ENCODE measurements around the gene TLNRD1. TPM values are rescaled to one million over a fixed set of nuclear protein-coding genes. Genes with fewer than 3 reads are reported as not detected.
A peak's percentile ranks its signal among the peaks of the same experiment; 100 is the strongest.

The TLNRD1 gene
- total RNA-seq (2021; ENCODE audit: unreplicated experiment) (22.5 TPM), Bru-seq, nascent RNA (percentile 75 among the genes with signal in this experiment), BruChase-seq, experiment 1, labeled RNA remaining after a 6-hour chase (percentile 91 among the genes with signal in this experiment), BruChase-seq, experiment 2, labeled RNA remaining after a 2-hour chase (percentile 90 among the genes with signal in this experiment)
- 13.3 and 13.8 TPM in 2 replicates for polyA plus RNA-seq (2012)
- long read RNA-seq, full-length matches to known transcripts = 53 of 53 reads
- long read RNA-seq, partial matches to known transcripts = 0 of 53 reads
- long read RNA-seq, other reads (novel, unspliced or antisense) = 0 of 53 reads

GRCh38 chr15:81000624-81001151 lies at the start of gene TLNRD1:
Gene TLNRD1, plus strand, starts transcription at chr15:81000923. Its CDS starts 1,349 bp downstream, at chr15:81002272.
- peak within 1 kb of the TSS; percentile 90 for H3K27ac ChIP-seq (ENCODE audit: low read depth, low read length)
- H3K9ac ChIP-seq (ENCODE audit: low read length) = peak within 1 kb of the TSS; percentile 86
- no peaks in the 10 kb centered on the region for H3K27me3 ChIP-seq (ENCODE audit: insufficient read depth, low read length)
- peaks cover 15 to 36% of the 10 kb centered on the region in 2 experiments for H3K4me1 ChIP-seq (ENCODE audit: control insufficient read depth in 1 of 2, insufficient read depth in 2 of 2, low read length in 2 of 2)
- RAD21 ChIA-PET (ENCODE audit: low non-redundant PET in 1 of 2, low total read pairs in 2 of 2, uncharacterized antibody in 2 of 2, unreplicated experiment in 2 of 2) = interaction anchor here in 1 of 2 experiments (0.6 kb wide), 2 partner anchors 10 to 299 kb away, joined by 3 read pairs; no protein-coding TSS in a partner anchor
- H4K20me1 ChIP-seq (ENCODE audit: insufficient read depth) = no peaks in the 10 kb centered on the region
- no peaks in the 10 kb centered on the region for H3K9me3 ChIP-seq (ENCODE audit: control insufficient read depth in 1 of 2, insufficient read depth in 1 of 2, low read depth in 1 of 2, low read length in 2 of 2)
- CTCF ChIA-PET = interaction anchor here (1.4 to 2.9 kb wide), 2 partner anchors 9 to 266 kb away, joined by 3 to 18 read pairs; no protein-coding TSS in a partner anchor
- BruUV-seq (replicated peaks) = no TSS peak
- no peak within 1 kb of the TSS for H2AFZ ChIP-seq (ENCODE audit: low read depth, low read length, poor library complexity, severe bottlenecking)
- peaks cover 0 to 7% of the 10 kb centered on the region in 2 experiments; a peak in 1 of 4 replicates for H3K36me3 ChIP-seq (ENCODE audit: control insufficient read depth in 1 of 2, insufficient read depth in 2 of 2, low read length in 2 of 2)
- DNase-seq (ENCODE audit: low read depth, low spot score) = peak; percentile 80
- ATAC-seq = peak; percentile 78
- peaks cover 43% of the 10 kb centered on the region for H3K79me2 ChIP-seq (ENCODE audit: insufficient read depth, low read length)
- H3K4me2 ChIP-seq (ENCODE audit: low read length) = peak within 1 kb of the TSS; percentile 79
- H3K9me2 ChIP-seq (ENCODE audit: insufficient read depth) = no peaks in the 10 kb centered on the region
- intact Hi-C loops (cut with micrococcal nuclease) = loop anchor here (1.0 to 5.0 kb wide), 3 partner anchors 11 to 92 kb away; partner anchors contain the start of gene MESD
- peak within 1 kb of the TSS; percentile 66 to 77 for H3K4me3 ChIP-seq (replicated peaks in 1 of 2; ENCODE audit: low read depth in 1 of 2, low read length in 2 of 2)
- POLR2A ChIA-PET = interaction anchor here (1.0 to 1.2 kb wide), 2 partner anchors 10 to 92 kb away, joined by 3 to 6 read pairs; no protein-coding TSS in a partner anchor
- TF ChIP-seq SRF (IDR thresholded peaks at IDR 0.05; ENCODE audit: low read depth) (no peak), MAX (IDR thresholded peaks at IDR 0.05) (peak; percentile 60), ZBTB33 (IDR thresholded peaks at IDR 0.05; ENCODE audit: extremely low read depth, insufficient replicate concordance, low read length) (no peak), EZH2phosphoT487 (IDR thresholded peaks at IDR 0.05; ENCODE audit: borderline replicate concordance) (no peak), CBX3 (IDR thresholded peaks at IDR 0.05; ENCODE audit: low read depth) (no peak), ZNF274 (IDR thresholded peaks at IDR 0.05; ENCODE audit: low read depth, low read length) (no peak), POLR2A (IDR thresholded peaks at IDR 0.05; ENCODE audit: borderline replicate concordance, extremely low read depth, insufficient read depth, insufficient read length) (peak; percentile 84), ATF3 (IDR thresholded peaks at IDR 0.05) (no peak), YY1 (IDR thresholded peaks at IDR 0.05; ENCODE audit: extremely low read depth, insufficient replicate concordance, low read depth, low read length) (peak; percentile 49), JUND (IDR thresholded peaks at IDR 0.05) (no peak), TCF7L2 (IDR thresholded peaks at IDR 0.05; ENCODE audit: borderline replicate concordance, extremely low read depth, insufficient read depth, insufficient read length) (no peak), ZFX (IDR thresholded peaks at IDR 0.05) (no peak), SP1 (IDR thresholded peaks at IDR 0.05; ENCODE audit: low read depth) (peak; percentile 23; the same call in 1 of the 2 replicates), ELF1 (IDR thresholded peaks at IDR 0.05; ENCODE audit: borderline replicate concordance, low read depth) (0 out of 2 replicates have a peak, but pooled peaks have one; percentile 12), SIN3A (IDR thresholded peaks at IDR 0.05; ENCODE audit: low read depth) (peak; percentile 94; the same call in 1 of the 2 replicates), RAD21 (IDR thresholded peaks at IDR 0.05; ENCODE audit: low read depth) (no peak), CEBPB (IDR thresholded peaks at IDR 0.05; ENCODE audit: low read depth) (no peak), EGR1 (IDR thresholded peaks at IDR 0.05; ENCODE audit: low read depth) (peak; percentile 65), POLR2AphosphoS5 (IDR thresholded peaks at IDR 0.05; ENCODE audit: low read depth, low read length) (peak; percentile 83), FOSL1 (IDR thresholded peaks at IDR 0.05; ENCODE audit: low read depth) (no peak)
- TF ChIP-seq, protein P1, sequence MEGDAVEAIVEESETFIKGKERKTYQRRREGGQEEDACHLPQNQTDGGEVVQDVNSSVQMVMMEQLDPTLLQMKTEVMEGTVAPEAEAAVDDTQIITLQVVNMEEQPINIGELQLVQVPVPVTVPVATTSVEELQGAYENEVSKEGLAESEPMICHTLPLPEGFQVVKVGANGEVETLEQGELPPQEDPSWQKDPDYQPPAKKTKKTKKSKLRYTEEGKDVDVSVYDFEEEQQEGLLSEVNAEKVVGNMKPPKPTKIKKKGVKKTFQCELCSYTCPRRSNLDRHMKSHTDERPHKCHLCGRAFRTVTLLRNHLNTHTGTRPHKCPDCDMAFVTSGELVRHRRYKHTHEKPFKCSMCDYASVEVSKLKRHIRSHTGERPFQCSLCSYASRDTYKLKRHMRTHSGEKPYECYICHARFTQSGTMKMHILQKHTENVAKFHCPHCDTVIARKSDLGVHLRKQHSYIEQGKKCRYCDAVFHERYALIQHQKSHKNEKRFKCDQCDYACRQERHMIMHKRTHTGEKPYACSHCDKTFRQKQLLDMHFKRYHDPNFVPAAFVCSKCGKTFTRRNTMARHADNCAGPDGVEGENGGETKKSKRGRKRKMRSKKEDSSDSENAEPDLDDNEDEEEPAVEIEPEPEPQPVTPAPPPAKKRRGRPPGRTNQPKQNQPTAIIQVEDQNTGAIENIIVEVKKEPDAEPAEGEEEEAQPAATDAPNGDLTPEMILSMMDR (IDR thresholded peaks at IDR 0.05 in 2 of 3, conservative IDR thresholded peaks at IDR 0.05 in 1 of 3; ENCODE audit: borderline replicate concordance in 1 of 3, insufficient read depth in 1 of 3, low read depth in 2 of 3, low read length in 2 of 3) = no peak

Data from HCT116 (cell line).